GM10248 (cell line): ENCODE data around the gene LAMC1.

Experiments
- CTCF ChIA-PET: fragments of 300-600 bp; sonication (Branson Sonifier 250); formaldehyde crosslinking; extraction: SDS; loops from one replicate; lab custom pipeline; 2021; ENCODE audit warnings: antibody characterized with exemption; lab: Yijun Ruan, JAX
- POLR2A ChIA-PET: fragments of 350-650 bp; sonication (Branson Sonifier 250); formaldehyde crosslinking; extraction: SDS; loops from one replicate; lab custom pipeline; 2020; ENCODE audit warnings: antibody characterized with exemption; lab: Yijun Ruan, JAX
- DNase-seq: peaks from one replicate; pipeline ENCODE4 v3.0.0; 2012; ENCODE audit errors: extremely low spot score
- TF ChIP-seq, protein P1 (sequence below): IDR thresholded peaks from 2 replicates; pipeline ENCODE4 v1.5.1; 2012; ENCODE audit warnings: mild to moderate bottlenecking, low read depth; ENCODE audit errors: extremely low read depth, missing control alignments, control extremely low read depth

LAMC1 gene

DNA sequence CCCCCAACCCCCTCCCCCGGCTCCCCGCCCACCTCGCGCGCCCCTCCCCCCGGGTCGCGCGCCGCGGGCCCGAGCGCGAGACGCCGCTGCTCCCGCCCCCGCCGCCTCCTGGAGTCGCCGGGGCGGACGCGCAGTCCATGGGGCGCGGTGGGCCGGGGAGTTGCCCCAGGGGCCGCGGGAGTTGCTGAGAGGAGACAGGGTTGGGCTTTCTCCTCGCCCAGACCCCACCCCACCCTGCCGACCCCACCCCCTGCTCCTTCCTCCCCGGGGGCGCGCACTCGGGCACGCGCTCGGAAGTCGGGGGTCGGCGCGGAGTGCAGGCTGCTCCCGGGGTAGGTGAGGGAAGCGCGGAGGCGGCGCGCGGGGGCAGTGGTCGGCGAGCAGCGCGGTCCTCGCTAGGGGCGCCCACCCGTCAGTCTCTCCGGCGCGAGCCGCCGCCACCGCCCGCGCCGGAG lies at the start of gene LAMC1:
TSS of gene LAMC1 (plus strand) at position 275 of the 455 bp plus-strand sequence. CDS start 297 bp downstream, outside the sequence.
- DNase-seq = peak; percentile 80
- TF ChIP-seq, protein P1, sequence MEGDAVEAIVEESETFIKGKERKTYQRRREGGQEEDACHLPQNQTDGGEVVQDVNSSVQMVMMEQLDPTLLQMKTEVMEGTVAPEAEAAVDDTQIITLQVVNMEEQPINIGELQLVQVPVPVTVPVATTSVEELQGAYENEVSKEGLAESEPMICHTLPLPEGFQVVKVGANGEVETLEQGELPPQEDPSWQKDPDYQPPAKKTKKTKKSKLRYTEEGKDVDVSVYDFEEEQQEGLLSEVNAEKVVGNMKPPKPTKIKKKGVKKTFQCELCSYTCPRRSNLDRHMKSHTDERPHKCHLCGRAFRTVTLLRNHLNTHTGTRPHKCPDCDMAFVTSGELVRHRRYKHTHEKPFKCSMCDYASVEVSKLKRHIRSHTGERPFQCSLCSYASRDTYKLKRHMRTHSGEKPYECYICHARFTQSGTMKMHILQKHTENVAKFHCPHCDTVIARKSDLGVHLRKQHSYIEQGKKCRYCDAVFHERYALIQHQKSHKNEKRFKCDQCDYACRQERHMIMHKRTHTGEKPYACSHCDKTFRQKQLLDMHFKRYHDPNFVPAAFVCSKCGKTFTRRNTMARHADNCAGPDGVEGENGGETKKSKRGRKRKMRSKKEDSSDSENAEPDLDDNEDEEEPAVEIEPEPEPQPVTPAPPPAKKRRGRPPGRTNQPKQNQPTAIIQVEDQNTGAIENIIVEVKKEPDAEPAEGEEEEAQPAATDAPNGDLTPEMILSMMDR = peak; percentile 24
- POLR2A ChIA-PET = no interaction called here

DNA sequence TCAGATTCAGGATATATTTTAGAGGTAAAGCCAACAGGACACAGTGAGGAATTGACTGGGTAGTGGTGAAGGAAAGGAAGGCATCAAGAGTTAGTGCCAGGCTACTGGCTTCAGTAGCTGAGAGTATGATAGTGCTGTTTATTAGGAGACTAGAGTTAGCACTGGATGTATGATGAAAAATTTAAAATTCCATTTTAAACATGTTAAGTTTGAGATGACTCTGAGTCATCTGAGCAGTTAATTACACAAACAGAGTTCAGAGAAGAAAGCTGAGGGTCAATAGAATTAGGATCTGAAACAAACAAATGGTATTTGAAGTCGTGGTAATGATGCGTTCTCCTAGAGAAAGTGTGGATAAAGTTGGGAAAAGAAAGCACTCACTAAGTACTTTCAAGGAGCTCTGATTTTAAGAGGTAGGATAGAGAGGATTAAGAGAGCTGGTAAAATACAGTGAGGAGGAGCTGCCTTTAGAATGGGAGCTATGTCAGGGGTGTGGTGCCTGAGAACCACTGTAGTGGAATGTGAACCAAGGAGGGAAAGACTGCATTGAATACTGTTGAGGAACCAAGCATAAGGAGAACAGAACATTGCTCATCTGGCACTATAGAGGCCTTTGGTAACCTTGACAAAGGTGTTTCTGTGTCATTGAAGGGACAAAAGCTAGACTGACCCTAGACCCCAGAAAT lies 48.6 kb upstream of the LAMC1 start:
- no peak for DNase-seq
- CTCF ChIA-PET = interaction anchor here (1.3 to 3.0 kb wide), 4 partner anchors 10 to 17 kb away, joined by 3 to 16 read pairs (median 8); no protein-coding TSS in a partner anchor
- POLR2A ChIA-PET = no interaction called here
- TF ChIP-seq, protein P1 = no peak

More for the DNA sequence above, at the start of gene LAMC1:
- CTCF ChIA-PET = no interaction called here

DNA sequence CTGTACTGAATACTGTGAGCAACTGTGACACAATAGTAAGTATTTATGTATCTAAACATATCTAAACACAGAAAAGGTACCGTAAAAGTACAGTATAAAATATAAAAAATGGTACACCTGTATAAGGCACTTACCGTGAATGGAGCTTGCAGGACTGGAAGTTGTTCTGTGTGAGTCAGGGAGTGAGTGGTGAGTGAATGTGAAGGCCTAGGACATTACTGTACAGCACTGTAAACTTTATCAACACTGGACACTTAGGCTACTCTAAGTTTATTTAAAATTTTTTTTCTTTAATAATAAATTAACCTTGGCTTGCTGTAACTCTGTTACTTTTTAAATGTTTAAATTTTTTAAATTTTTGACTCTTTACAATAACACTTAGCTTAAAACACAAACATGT lies 45.7 kb upstream of the LAMC1 start:
- no peak for DNase-seq
- TF ChIP-seq, protein P1 = no peak
- ChIA-PET CTCF (interaction anchor here (1.1 to 2.2 kb wide), 3 partner anchors 10 to 16 kb away, joined by 3 to 14 read pairs (median 4); no protein-coding TSS in a partner anchor), POLR2A (no interaction called here)

DNA sequence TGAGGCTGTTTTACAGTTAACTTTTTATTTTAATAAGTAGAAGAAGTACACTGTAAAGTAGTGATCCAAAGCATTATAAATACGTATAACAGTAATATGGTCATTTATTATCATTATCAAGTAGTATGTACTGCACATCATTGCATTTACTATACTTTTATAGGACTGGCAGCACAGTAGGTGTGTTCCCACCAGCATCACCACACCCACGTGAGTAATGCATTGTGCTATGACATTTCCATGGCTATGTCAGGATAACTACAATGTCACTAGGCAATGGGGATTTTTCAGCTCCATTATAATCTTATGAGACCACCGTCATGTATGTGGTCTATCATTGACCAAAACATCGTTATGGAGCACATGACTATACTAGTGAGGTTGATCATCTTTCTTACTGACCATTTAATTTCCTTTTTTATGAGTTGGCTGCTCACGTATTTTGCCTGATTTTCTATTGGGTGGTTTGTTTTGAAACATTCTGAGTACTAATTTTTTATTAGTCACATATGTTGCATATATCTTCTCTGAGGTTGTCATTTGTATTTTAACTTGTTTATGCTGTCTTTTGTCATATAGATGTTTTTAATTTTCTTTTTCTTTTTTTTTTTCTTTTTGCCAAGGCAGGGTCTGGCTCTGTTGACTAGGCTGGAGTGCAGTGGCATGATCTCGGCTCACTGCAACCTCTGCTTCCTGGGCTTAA lies 44.9 kb upstream of the LAMC1 start:
- ChIA-PET POLR2A (no interaction called here), CTCF (interaction anchor here (1.1 to 2.2 kb wide), 3 partner anchors 9 to 16 kb away, joined by 3 to 14 read pairs (median 4); no protein-coding TSS in a partner anchor)

DNA sequence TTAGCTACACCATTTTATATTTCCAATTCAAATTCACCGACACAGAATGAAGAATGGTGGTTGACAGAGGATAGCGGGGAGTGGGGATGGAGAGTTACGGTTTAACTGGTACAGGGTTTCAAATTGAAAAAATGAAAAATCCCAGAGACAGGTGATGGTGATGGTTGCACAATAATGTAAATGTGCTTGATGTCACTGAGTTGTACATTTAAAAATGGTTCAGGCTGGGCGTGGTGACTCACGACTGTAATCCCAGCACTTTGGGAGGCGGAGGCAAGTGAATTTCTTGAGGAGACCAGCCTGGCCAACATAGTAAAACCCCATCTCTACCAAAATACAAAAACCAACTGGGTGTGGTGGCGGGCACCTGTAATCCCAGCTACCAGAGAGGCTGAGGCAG lies 39.1 kb upstream of the LAMC1 start:
- ChIA-PET POLR2A (no interaction called here), CTCF (no interaction called here)
- no peak for DNase-seq
- TF ChIP-seq, protein P1 = no peak

More for the DNA sequence above, 44.9 kb upstream of the LAMC1 start:
- TF ChIP-seq, protein P1 = no peak
- DNase-seq = no peak

DNA sequence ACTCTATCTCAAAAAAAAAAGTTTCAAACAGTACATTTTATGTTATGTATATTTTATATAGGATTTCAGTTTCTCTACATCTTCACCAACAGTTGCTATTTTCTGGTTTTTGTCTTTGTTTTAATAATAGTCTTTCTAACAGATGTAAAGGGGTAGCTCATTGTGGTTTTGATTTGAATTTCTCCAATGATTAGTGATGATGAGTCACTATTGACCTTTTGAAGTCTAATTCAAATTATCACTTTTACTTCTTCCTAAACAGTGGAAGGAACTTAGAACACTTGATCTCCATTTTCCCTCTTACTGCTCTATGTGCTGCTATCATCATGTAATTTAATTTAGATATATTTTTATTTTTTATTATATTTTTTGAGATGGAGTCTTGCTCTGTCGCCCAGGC lies 38.6 kb upstream of the LAMC1 start:
- ChIA-PET POLR2A (no interaction called here), CTCF (no interaction called here)
- no peak for DNase-seq
- TF ChIP-seq, protein P1 = no peak
